GM19395 (cell line): ENCODE data around the gene SUFU.

Experiments
- ATAC-seq: cut with Tn5 transposase; IDR thresholded peaks from one replicate; pipeline ENCODE4 v1.9.1; 2021; ENCODE audit warnings: mild to moderate bottlenecking, moderate library complexity; ENCODE audit not compliant: unreplicated experiment

Gene SUFU

DNA sequence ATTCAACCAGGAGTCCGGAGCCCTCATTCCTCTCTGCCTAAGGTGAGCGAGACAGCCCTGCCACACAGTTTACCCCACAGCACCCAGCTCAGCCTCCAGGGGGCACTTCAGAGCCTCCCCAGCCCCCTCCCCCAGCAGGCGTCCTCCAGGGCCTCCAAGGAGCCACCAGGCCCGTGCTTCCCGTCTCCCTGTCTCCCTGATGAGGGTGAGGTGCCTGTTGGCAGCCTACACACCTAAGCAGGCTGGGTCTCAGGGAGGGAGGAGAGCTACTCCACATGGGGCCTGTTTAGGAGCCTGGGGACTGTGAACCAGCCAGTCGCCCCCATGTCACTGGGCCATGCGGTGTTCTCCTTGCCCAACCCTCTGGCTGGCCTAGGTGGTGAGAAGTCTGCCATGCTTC lies 111.6 kb downstream of the SUFU start:
- no peak for ATAC-seq

DNA sequence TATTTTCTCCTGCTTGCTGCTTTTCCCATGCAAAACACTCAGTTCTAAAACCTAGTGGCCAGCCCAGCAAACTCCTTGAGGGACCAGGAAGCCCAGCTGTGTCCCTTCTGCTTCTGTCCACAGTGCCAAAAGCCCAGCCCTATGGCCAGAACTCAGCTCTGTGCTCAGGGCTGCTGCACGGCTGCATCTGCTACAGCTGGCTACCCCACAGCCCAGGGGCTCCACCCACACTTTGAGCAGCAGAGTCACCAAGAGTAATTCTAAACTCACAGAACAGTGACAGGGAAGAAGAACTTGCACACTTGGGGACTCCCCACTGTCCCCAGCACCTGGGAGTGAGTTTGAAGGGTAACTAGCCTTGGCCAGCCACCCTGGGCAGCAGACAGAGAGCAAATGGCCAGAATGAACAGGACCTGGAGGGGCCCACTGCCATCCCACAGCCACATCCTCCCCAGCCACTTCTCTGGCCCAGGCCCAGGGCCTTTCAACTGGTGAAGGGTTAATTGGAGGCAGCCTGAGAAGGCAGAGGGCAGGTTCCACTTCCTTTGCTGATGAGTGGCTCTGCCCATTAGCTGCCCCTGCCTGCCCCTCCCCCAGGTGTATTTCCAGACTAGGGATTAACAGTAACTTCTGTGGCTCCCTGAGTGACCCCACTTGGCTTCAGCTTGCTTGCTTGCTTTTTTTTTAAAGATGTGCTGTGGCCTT lies 112.4 kb downstream of the SUFU start:
- no peak for ATAC-seq

DNA sequence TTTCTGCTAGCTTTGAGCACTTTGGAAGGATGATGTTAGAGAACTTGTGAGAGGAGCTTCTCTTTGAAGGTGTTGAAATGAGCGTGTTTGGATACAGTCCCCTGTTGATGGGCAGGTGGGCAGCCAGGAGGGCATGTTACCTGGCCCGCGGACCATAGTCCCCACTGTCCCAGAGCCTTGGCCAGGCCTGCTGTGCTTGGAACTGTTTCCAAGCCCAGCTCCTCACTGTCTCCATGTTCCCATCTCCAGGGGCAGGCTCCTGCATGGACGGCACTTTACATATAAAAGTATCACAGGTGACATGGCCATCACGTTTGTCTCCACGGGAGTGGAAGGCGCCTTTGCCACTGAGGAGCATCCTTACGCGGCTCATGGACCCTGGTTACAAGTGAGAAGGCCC lies 113.3 kb downstream of the SUFU start:
- no peak for ATAC-seq

DNA sequence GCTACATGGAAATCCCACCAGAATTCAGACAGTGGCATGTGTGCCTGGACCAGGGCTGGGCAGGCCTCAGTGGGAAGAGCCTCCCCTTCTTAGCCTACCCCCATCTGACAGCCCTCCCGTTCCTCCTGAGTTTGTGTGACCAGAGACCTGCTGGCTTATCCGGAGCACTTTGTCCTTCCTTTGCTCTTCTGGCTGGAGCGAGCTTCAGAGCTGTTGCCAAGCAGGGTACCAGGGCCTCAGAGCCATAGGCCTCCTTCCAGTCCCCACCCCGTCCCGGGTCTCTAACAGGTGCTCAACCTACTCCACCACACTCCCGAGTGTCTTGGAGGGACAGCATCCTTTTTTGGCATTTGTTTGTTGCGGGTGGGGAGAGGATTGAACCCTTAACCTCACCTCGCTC lies 114.0 kb downstream of the SUFU start:
- no peak for ATAC-seq

DNA sequence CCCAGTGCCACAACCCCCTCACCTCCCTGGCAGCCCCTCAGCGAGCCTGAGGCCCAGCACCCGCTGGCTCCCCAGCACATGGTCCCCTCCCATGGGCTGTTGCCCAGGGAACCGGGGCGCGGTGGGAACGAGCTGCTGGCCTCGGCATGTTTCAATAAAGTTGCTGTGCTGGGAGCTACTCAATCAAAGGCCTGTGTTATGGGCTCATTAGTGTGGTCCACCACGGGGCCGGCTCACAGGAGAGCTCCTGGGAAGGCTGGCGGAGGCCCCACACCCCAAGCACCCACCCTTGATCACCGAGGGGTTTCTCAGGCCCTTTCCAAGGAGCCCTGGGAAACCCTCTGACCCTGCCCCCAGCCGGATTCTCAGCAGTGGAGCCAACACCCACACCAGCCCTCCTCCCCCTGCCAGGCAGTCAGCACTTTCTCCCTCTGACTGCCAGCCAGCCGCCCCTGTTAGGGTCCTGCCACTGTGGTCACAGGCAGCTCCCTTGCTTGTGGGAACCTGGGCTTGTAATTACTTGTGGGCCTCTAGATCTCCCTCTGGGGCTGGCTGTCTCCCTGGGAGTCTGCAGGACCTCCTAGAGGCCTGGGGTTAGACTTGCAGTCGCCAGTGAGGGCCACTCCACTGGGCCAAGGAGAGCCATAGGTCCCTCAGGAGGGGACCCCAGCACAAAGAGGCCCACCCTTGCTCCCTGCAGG lies 115.7 kb downstream of the SUFU start:
- ATAC-seq: no peak

DNA sequence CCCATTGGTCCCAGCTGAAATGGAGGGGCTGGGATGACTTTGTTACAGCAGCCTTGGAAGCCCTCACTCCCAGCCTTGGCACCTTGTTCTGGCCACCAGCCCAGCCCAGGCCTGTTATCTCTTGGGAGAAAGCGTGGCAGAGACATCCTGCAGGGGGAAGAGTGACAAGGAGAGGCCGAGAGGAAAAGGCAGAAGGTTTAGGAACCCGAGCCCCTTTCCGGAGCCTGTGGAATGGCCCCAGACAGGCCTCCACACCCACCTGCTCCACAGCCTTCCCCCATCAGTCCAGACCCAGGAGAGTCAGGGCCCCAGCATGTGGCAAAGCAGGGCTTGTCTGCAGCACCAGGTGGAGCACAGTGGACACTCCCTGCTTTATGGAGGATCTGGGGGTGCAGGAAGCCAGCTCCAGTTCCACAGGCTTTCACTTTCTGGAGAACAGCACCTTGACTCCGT lies 116.4 kb downstream of the SUFU start:
- ATAC-seq: no peak

DNA sequence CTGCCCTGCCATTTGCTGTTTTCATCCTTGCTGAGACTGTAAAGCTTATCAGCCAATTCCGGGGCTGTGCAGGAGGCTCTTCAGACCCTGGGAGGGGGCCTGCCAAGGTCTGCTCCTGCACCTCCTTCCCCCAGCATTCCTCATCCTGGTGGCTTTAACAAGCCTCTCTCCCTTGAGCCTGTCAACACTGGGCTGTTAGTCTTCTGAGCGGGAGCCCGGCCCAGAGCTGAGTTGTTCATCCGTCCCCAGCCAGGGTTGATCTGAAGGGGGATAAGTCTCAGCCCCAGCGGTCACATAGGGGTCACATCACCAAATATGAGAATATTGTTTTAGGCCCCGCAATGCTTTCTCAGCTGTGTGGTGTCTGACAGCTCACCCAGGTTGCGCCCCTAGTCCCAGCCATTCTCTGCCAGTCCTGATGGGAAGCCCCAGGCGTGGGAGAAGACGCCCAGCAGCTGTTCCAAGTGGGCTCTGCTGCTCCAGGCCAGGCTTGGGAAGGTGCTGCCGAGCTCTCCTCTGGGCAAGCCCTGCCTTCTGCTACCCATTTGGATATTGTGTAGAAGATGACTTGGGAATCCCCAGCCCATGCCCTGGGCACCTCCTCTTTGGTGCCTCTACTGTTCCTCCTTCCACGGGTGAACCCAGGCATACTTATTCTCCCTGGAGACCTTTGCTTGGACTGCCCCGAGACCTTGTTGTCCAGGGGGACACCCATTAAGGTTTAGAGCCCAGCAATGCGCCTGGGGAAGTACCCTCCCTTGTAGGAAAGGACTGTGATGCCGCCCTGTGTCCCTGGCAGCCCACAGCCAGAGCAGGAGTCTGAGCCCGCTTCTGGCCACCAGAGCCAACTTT lies 117.0 kb downstream of the SUFU start:
- ATAC-seq: no peak

DNA sequence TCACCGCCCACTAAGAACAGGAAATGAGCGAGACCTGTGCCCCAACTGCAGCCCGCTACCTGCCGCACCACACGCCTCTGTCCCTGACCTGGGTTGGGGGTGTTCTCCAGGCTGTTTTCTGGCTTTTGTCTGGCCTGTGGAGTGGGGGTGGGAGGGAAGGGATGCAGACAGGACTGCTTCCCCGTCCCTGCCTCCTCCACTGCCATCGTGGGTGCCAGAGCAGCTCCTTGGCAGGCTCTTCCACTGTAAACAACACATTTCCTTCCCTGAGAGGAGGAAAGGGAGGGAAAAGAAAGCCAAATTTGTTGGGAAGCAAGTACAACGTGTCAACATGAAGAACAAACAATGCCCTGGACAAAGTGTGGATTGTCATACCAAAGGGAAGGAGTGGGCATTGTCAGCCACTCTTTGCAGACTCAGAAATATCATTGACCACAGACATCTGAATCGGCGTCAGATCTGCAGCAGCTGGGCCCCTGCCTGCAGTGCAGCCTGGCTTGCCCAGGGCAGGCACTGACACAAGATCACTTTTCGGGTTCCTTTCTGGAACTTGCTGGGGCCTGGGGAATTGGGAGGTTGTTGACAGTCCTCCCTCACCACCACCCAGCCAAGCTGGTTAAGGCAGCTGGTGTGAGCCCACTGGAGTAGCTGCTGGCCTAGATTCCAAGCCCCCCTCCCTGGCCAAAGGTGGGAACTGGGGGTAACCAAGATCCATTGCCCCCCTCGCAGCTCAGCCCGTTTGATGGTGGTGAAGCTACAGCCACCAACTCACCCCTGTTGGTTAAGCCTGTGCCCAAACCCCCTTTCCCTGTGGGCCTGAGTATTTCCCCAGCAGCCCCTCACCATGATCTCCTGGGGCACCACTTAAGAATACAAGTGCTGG lies 117.9 kb downstream of the SUFU start:
- no peak for ATAC-seq

DNA sequence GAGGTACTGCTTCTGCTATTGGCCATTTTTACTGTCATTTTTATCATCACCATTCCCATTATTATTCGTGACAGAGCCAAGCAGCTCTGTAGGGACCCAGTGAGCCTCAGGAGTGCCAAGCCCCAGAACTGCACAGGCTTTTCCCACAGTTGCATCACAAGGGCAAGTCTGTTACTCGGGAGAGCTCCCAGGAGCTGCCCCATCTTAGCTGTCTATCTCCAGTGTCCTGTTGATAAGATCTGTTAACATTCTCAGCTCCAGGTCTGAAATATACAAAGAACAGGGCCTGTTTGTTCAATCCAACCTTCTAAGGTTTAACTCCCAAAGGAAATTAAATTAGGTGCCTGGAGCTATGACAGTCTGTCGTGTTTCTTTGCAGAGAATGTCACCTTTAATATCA lies 120.3 kb downstream of the SUFU start:
- no peak for ATAC-seq

DNA sequence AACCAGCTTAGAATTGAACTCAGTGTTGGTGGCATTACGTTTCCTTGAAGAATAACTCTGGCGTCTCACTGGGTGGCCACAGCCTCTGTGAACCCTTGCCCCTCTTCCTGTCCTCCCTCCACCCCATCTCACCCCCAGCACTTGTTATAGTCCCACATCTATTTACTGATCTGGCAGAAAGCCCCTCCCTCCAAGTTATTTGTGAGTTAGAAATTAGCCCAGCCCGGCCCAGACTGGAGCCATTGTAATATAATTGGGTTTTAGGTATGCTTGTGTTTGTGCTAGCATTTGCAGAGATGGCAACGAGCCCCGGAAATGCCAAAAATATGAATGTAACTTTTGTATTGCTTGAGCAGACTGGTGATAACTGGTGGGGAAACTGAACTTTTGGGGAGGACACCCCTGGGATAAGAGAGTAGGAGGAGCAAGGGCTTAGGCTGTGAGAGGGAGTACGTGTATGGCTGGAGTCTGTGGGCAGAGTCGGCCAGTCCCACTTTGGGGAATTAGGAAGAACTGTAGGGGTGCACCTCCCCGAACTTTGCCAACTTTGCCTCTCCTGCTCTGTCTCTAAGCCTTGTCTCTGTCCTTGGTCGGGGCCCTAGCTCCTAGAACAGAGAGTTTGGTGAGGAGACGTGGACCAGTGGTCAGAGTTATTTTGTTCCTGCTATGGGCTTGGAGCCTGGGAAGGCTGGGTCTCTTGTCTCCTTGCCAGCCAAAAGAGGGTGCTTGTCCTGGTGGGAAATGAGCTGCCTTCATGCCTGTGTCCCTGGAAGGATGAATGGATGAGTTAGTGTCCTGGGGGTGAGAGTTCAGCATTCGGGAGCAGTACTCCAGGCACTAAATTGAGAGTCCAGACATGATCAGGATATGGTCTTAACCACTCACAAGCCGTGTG lies 121.2 kb downstream of the SUFU start:
- no peak for ATAC-seq

DNA sequence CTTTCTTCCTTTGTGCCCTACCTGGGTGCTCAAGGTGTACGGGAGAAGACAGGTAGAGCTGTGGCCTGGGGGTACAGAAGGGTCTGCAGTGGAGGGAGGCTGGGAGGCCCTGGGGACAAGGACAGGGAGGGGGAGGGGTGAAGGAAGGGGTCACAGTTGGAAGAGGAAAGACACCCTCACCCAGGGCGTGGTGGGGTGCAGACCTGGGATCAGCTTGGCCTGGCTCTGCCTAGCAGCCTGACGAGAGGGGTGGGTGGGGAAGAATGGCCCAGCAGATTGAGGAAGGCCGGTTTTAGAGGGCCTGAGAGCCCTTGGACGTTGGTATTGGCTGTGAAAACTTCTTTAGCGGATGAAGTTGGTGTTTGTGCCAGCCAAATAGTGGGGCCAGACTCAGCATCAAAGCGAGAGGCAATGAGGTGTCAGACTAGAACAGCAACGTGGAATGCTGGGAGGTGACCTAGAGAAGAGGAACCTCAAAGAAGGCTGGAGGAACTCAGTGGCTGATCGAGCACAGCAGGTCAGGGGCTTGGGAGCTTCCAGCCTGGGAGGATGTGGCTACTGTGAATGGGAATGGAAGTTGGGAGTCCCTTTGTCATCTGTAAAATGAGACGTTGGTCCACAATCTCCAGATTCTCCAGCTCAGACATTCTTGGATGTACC lies 122.4 kb downstream of the SUFU start:
- ATAC-seq: no peak

DNA sequence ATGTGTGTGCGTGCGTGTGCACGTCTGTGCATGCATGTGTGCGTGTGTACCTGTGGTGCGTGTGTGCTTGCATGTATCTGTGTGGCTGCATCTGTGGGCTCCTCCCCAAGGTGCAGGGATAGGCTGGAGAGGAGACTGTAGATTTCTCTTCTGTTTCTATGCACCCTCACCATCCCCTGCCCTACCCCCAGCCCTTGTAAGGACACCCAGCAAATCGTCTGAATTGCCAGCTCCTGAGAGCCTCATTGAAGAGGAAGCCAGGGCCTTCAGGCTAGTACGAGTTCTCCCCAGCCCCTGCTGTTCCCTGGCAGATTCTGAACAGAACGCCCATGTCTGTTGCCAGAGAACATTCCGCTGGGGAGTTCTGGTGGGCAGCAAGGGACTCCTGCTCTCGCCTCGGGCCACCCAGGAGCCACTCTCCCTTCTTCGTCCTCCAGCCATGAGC lies 123.5 kb downstream of the SUFU start:
- ATAC-seq: no peak

DNA sequence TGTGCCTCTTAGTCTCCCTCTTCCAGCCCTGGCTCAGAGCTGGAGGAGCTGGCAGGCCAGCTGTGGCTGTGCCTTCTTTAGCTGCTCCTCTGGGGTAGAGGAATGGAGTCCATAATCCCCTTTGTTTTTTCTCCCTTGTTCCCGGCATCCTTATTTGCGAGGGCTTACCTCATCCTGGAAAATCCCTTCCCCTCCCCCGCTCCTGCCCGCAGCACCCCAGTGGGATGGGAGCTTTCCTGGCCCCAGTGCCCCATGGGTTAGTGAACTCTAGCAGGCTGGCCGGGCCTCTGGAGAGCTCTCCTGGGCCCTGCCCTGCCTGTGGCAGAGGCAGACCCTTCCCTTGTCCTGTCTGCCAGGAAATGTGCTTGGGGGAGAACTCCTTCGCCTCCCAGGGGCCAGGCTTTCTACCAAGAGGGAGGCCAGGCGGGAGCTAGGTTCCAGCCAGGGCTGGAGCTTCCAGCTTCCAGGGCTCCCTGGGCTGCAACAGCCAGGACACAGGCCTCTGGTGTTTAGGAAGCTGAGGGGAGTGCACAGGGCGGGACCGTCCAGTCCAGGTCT lies 124.0 kb downstream of the SUFU start:
- ATAC-seq: no peak

DNA sequence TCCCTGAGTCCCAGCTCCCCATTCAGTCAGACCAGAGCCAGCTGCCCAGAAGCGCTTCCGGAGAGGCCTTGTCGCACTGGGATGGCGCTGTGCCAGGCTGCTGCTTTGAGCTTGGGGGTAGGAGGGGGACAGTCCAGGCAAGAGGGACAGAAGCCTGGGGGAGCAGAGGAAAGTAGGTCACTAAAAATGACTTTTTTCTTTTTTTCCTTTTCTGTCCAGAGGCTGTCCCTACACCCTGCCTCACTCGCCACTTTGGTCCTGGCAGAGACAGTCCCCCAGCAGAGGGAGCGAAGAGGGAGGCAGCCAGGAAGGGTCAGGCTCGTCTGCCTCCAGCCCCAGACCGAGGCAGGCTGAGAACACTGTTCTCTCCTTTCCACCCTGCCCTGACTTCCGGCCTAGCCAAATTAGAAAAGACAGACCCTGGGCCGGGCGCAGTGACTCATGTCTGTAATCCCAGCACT lies 124.7 kb downstream of the SUFU start:
- ATAC-seq: no peak

DNA sequence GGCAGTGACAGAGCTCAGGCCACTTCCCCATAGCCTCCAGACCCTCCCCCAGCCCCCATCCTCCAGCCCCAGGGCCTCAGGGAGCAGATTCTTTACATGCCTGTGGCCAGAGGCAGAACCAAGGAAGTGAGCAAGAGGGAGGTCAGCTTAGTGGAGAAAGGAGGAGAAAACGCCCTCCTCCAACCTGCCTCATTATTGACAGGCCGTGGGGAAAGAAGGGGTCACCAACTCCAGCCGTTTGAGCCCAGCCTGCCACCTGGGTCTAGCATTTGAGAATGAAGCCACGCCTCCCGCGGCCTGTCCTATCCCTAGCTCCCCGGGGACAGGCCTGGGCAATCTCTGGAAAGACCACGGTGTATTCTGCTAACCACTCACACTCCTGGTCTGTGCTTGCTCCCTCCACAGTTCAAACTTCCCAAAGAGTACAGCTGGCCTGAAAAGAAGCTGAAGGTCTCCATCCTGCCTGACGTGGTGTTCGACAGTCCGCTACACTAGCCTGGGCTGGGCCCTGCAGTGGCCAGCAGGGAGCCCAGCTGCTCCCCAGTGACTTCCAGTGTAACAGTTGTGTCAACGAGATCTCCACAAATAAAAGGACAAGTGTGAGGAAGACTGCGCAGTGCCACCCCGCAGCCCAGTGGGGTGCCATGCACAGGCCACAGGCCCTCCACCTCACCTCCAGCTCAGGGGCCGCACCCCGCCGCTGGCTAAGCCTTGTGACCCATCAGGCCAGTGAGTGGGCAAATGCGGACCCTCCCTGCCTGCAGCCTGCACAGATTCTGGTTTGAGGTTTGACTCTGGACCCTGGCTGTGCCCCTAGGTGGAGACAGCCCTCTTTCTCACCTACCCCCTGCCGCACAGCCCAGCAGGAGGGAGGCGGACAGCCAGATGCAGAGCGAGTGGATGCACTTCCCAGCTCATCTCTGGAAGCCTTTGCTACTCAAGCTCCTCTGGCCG lies 126.2 kb downstream of the SUFU start:
- ATAC-seq: no peak

DNA sequence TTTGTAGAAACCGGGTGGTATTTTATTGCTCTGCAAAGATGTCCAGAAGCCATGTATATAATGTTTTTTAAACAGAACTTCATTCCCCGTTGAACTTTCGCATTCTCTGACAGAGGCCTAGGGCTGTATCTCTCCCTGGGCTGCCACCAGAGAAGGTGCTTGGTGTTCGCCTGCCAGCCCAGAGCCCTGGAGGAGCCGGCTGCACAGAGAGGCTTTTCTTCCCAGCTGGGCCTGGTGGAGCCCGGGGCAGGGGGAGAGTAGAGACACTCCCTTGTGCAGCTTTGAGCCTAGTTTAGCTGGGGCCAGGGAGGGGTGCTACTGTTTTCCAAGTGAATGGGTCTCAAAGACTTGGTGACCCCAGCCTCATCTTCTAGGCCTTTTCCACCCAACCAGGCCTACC lies 126.9 kb downstream of the SUFU start:
- ATAC-seq: no peak

DNA sequence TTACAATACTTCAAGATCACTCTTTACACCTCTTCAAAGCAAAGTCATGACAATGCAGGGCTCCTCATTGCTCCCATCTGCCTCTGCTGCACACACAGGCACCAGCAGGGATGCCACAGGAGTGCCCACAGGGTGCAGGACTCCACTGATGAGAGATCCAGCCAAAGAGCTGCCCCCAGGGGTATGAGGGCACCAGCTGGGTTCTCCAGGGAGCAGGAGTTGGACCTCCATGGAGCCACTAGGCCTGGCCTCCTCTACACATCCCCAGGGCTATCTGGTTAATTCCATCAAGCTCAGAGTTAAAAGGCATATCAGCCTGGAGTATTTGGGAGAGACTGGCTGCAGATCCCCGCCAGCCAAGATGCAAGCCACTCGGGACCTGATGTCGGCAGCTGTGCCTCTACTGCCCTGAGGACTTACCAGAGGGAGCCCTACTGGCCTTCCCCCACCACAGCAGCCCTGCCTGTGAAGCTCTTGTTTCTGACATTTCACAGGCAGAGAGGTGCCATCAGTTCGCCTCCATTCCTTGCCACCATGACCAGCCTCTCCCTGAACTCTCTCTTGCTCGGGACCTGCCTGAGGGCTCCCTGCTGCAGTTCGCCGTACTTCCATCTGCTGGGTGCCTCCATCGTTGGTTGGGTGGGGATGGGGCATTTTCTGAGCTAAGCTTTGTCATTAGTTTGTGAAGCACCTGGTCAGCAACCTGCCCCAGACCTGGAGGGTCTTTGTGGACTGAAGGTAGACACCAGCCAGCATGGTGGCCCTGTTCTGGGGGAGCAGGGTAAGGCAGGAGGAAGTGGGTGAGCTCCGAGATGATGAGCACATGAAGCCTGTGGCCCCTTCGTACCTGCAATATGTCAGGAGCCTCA lies 128.0 kb downstream of the SUFU start:
- no peak for ATAC-seq
